Kidney epithelial cell (primary cell): ENCODE measurements around the gene FBXO47. TPM values are rescaled to one million over a fixed set of nuclear protein-coding genes. Genes with fewer than 3 reads are reported as not detected.
"Not testable (repeated sequence)": the region's sequence is repeated elsewhere in the genome, so short reads cannot be mapped to it uniquely, and the experiment has no call there.

Experiments
- DNase-seq: peaks from one replicate; pipeline ENCODE4 v3.0.0-alpha.2; 2010; ENCODE audit warnings: low read depth
- H3K27me3 ChIP-seq: 2 replicates; pipeline ENCODE4 v1.6.0; 2011; ENCODE audit warnings: low read length; ENCODE audit not compliant: control insufficient read depth, insufficient read depth
- H3K36me3 ChIP-seq: 2 replicates; pipeline ENCODE4 v1.5.1; 2011; ENCODE audit warnings: low read length; ENCODE audit not compliant: control insufficient read depth, insufficient read depth
- H3K4me3 ChIP-seq: 2 replicates; pipeline ENCODE4 v1.5.1; 2011; ENCODE audit warnings: low read depth, mild to moderate bottlenecking, control low read depth, low read length
- CTCF ChIP-seq: IDR thresholded peaks from 2 replicates; pipeline ENCODE4 v1.5.1; 2011; ENCODE audit warnings: mild to moderate bottlenecking, moderate library complexity, low read length, control low read depth, inconsistent platforms; ENCODE audit not compliant: insufficient read depth, poor library complexity, severe bottlenecking
- total RNA-seq: library from RNA; depleted of rRNA; stranded (reverse); fragments of >200 nt; gene quantifications from 2 replicates; pipeline ENCODE4 v1.2.3, GENCODE V29; 2015

The FBXO47 gene
- total RNA-seq, 1 donor from 2014 or later, result not detected

GRCh38 chr17:38939987-38940386 is 27.2 kb downstream of the FBXO47 start:
- TF ChIP-seq CTCF, result no peak
- Histone ChIP-seq H3K36me3 (no peaks in the 10 kb centered on the region), H3K4me3 (no peak overlapping the region), H3K27me3 (peaks cover 2% of the 10 kb centered on the region)
- no peak for DNase-seq

GRCh38 chr17:38933962-38934361 is 33.2 kb downstream of the FBXO47 start:
- not testable (repeated sequence) for H3K4me3 ChIP-seq, DNase-seq, H3K27me3 ChIP-seq, H3K36me3 ChIP-seq

- not testable (repeated sequence) for H3K36me3 ChIP-seq, DNase-seq, H3K27me3 ChIP-seq, H3K4me3 ChIP-seq
These were observed 36.4 kb downstream of the FBXO47 start for GRCh38 chr17:38930782-38931181.

- no peak for TF ChIP-seq CTCF
- no peak for DNase-seq
- Histone ChIP-seq H3K36me3 (no peaks in the 10 kb centered on the region), H3K4me3 (no peak overlapping the region), H3K27me3 (no peaks in the 10 kb centered on the region)
These were observed 40.7 kb downstream of the FBXO47 start for GRCh38 chr17:38926293-38927070.

GRCh38 chr17:38925263-38925995 is 41.8 kb downstream of the FBXO47 start, which contains the start of gene LASP1NB:
Gene LASP1NB, plus strand, starts transcription at chr17:38925614.
- TF ChIP-seq CTCF, result no peak
- DNase-seq, result no peak
- H3K36me3 ChIP-seq, result no peaks in the 10 kb centered on the region
- H3K27me3 ChIP-seq, result no peaks in the 10 kb centered on the region
- no peak within 1 kb of the TSS for H3K4me3 ChIP-seq

GRCh38 chr17:38922538-38923297 is 44.5 kb downstream of the FBXO47 start:
- no peak overlapping the region for H3K4me3 ChIP-seq
- no peak for TF ChIP-seq CTCF
- peaks cover 4% of the 10 kb centered on the region for H3K36me3 ChIP-seq
- DNase-seq, result no peak
- H3K27me3 ChIP-seq, result no peaks in the 10 kb centered on the region
